PC-3 (cell line): Measurements from ENCODE around the gene PRR27. TPM values are rescaled to one million over a fixed set of nuclear protein-coding genes. Genes with fewer than 3 reads are reported as not detected.

Experiments used
- ATAC-seq: fragments of 200-7000 bp; cut with Tn5 transposase; 2 replicates; pipeline ENCODE4 v1.9.1; 2020; ENCODE audit warnings: mild to moderate bottlenecking, moderate library complexity
- Bru-seq: library from RNA; stranded (reverse); fragments of 400-500 nt; gene quantifications from one replicate; lab custom pipeline; 2021; lab: Mats Ljungman, UMichigan
- BruChase-seq, 2 experiments: library from RNA; stranded (reverse); fragments of 400-500 nt; gene quantifications; one replicate each; lab custom pipeline; 2021; lab: Mats Ljungman, UMichigan
- BruUV-seq: library from RNA; stranded (reverse); fragments of 400-500 nt; replicated peaks from 2 replicates; lab custom pipeline; 2021; lab: Mats Ljungman, UMichigan
- CTCF ChIA-PET: fragments of 300-600 bp; sonication (Branson Sonifier 250); formaldehyde crosslinking; loops from one replicate; lab custom pipeline; 2022; ENCODE audit warnings: antibody characterized with exemption; lab: Charles Lee
- POLR2A ChIA-PET: fragments of 300-600 bp; sonication (Branson Sonifier 250); formaldehyde crosslinking; loops from one replicate; lab custom pipeline; 2022; ENCODE audit warnings: antibody characterized with exemption; ENCODE audit not compliant: unreplicated experiment; lab: Charles Lee
- DNase-seq: peaks from one replicate; pipeline ENCODE4 v3.0.0-alpha.2; 2015
- H2AFZ ChIP-seq: fragments of 300-600 bp; sonication (generic); 2 replicates; pipeline ENCODE4 v1.6.0; 2016; ENCODE audit warnings: antibody characterized with exemption, low read length
- H3F3A ChIP-seq: fragments of 300-600 bp; sonication (generic); one replicate; pipeline ENCODE4 v1.6.0; 2017; ENCODE audit warnings: antibody characterized with exemption, low read length, control low read depth, mild to moderate bottlenecking; ENCODE audit not compliant: unreplicated experiment
- H3K27ac ChIP-seq: fragments of 300-600 bp; sonication (generic); 2 replicates; pipeline ENCODE4 v1.5.1; 2016; ENCODE audit warnings: mild to moderate bottlenecking, low read length
- H3K27me3 ChIP-seq: fragments of 300-600 bp; sonication (generic); 2 replicates; pipeline ENCODE4 v1.6.1; 2016; ENCODE audit warnings: low read length, mixed read lengths
- H3K36me3 ChIP-seq: fragments of 300-600 bp; sonication (generic); 2 replicates; pipeline ENCODE4 v1.6.1; 2016; ENCODE audit warnings: low read depth, mixed run types, low read length, mixed read lengths
- H3K4me1 ChIP-seq: fragments of 300-600 bp; sonication (generic); 2 replicates; pipeline ENCODE4 v1.5.1; 2016; ENCODE audit warnings: low read length; ENCODE audit not compliant: insufficient read depth
- H3K4me2 ChIP-seq: fragments of 300-600 bp; sonication (generic); 2 replicates; pipeline ENCODE4 v1.6.0; 2016; ENCODE audit warnings: low read length
- H3K4me3 ChIP-seq: fragments of 300-600 bp; sonication (generic); 2 replicates; pipeline ENCODE4 v1.5.1; 2016; ENCODE audit warnings: mild to moderate bottlenecking, low read length, mixed read lengths
- H3K79me2 ChIP-seq: fragments of 300-600 bp; sonication (generic); 2 replicates; pipeline ENCODE4 v1.6.1; 2017; ENCODE audit warnings: low read length, mixed read lengths
- H3K9ac ChIP-seq: fragments of 300-600 bp; sonication (generic); 2 replicates; pipeline ENCODE4 v1.6.0; 2016; ENCODE audit warnings: mild to moderate bottlenecking, low read length
- H3K9me2 ChIP-seq: fragments of 300-600 bp; sonication (generic); replicated peaks from 2 replicates; pipeline ENCODE4 v1.6.1; 2016; ENCODE audit warnings: mixed run types, low read length, mixed read lengths
- H3K9me3 ChIP-seq: fragments of 300-600 bp; sonication (generic); 2 replicates; pipeline ENCODE4 v1.6.1; 2016; ENCODE audit warnings: low read length, mixed read lengths
- H4K20me1 ChIP-seq: fragments of 300-600 bp; sonication (generic); 2 replicates; pipeline ENCODE4 v1.6.1; 2016; ENCODE audit warnings: low read length, mixed read lengths
- EZH2 ChIP-seq: fragments of 300-600 bp; sonication (generic); IDR thresholded peaks from one replicate; pipeline ENCODE4 v1.6.1; 2017; ENCODE audit warnings: antibody characterized with exemption, mild to moderate bottlenecking, low read length; ENCODE audit not compliant: unreplicated experiment
- EZH2phosphoT487 ChIP-seq: fragments of 300-600 bp; sonication (generic); IDR thresholded peaks from 2 replicates; pipeline ENCODE4 v1.6.1; 2018; ENCODE audit warnings: mild to moderate bottlenecking, antibody characterized with exemption, low read length, borderline replicate concordance
- intact Hi-C: fragments of 100-400 bp; cut with micrococcal nuclease; formaldehyde crosslinking; loops from 2 replicates; pipeline ENCODE4 v1.9.0; 2023
- long read RNA-seq: library from polyadenylated mRNA; unstranded; transcript quantifications from one replicate; pipeline ENCODE4 v2.0.0, GENCODE V29; 2021; ENCODE audit not compliant: unreplicated experiment
- total RNA-seq: library from RNA; depleted of rRNA; stranded (reverse); fragments of >200 nt; gene quantifications from 2 replicates; pipeline ENCODE4 v1.2.3, GENCODE V29; 2014; rRNA removed
- TF ChIP-seq, protein P1 (sequence below): fragments of 300-600 bp; sonication (generic); conservative IDR thresholded peaks from 2 replicates; pipeline ENCODE4 v1.5.1; 2017; ENCODE audit warnings: antibody characterized with exemption, low read depth, mild to moderate bottlenecking, low read length

The PRR27 gene
- total RNA-seq = not detected in 2 replicates
- not detected for Bru-seq, nascent RNA
- BruChase-seq, experiment 1, labeled RNA remaining after a 6-hour chase = not detected
- BruChase-seq, experiment 2, labeled RNA remaining after a 2-hour chase = not detected
- long read RNA-seq = 0 reads

- DNase-seq = no peak
- ChIA-PET POLR2A (no interaction called here), CTCF (no interaction called here)
- Histone ChIP-seq H3K36me3 (no peaks in the 10 kb centered on the region), H3K27me3 (peaks cover 26% of the 10 kb centered on the region), H4K20me1 (no peaks in the 10 kb centered on the region), H3K9ac (no peak within 1 kb of the TSS), H3K4me2 (no peak within 1 kb of the TSS), H2AFZ (no peak within 1 kb of the TSS), H3K9me2 (no peaks in the 10 kb centered on the region), H3K4me3 (no peak within 1 kb of the TSS), H3F3A (no peaks in the 10 kb centered on the region), H3K27ac (no peak within 1 kb of the TSS), H3K4me1 (no peaks in the 10 kb centered on the region), H3K79me2 (no peaks in the 10 kb centered on the region), H3K9me3 (no peaks in the 10 kb centered on the region)
- intact Hi-C loops = no loop called here
- TF ChIP-seq EZH2phosphoT487 (no peak), EZH2 (no peak)
- TF ChIP-seq, protein P1, sequence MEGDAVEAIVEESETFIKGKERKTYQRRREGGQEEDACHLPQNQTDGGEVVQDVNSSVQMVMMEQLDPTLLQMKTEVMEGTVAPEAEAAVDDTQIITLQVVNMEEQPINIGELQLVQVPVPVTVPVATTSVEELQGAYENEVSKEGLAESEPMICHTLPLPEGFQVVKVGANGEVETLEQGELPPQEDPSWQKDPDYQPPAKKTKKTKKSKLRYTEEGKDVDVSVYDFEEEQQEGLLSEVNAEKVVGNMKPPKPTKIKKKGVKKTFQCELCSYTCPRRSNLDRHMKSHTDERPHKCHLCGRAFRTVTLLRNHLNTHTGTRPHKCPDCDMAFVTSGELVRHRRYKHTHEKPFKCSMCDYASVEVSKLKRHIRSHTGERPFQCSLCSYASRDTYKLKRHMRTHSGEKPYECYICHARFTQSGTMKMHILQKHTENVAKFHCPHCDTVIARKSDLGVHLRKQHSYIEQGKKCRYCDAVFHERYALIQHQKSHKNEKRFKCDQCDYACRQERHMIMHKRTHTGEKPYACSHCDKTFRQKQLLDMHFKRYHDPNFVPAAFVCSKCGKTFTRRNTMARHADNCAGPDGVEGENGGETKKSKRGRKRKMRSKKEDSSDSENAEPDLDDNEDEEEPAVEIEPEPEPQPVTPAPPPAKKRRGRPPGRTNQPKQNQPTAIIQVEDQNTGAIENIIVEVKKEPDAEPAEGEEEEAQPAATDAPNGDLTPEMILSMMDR = no peak
- no TSS peak for BruUV-seq
- ATAC-seq = no peak
Observed at GRCh38 chr4:70153937-70154336, at the start of gene PRR27. Gene PRR27 (plus strand): TSS chr4:70154237. CDS start chr4:70154376, 139 bp downstream.

DNA sequence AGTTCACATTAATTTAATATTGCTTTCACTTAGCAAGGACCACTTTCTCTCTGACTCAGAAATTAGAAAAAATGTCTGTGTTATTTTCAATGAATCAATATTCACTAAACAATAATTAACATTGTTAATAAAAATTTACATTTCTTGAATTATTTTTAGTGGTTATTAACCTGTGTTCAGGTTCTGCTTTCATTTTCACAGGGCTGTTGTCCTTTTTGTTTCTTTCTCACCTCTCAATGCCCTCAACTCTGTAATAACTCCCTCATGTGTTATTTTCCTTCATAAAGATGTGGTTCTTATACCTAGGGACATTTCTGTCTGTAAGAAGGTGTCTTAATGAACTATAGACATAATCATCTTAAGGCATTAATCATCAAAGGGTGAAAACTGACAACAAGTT lies 43.1 kb upstream of the PRR27 start:
- no peak for ATAC-seq
- H3K27ac ChIP-seq = no peak overlapping the region
- H3K9me2 ChIP-seq = no peaks in the 10 kb centered on the region
- H3K9ac ChIP-seq = no peak overlapping the region
- no peak for DNase-seq
- no peaks in the 10 kb centered on the region for H3K9me3 ChIP-seq
- H3K4me3 ChIP-seq = no peak overlapping the region
- no peak for TF ChIP-seq EZH2
- TF ChIP-seq, protein P1 = no peak
- TF ChIP-seq EZH2phosphoT487 = no peak
- ChIA-PET CTCF (no interaction called here), POLR2A (no interaction called here)
- no peaks in the 10 kb centered on the region for H3K79me2 ChIP-seq
- no TSS peak for BruUV-seq
- intact Hi-C loops = no loop called here
- no peaks in the 10 kb centered on the region for H3F3A ChIP-seq
- H3K4me1 ChIP-seq = no peaks in the 10 kb centered on the region
- H4K20me1 ChIP-seq = no peaks in the 10 kb centered on the region
- H3K27me3 ChIP-seq = 0 out of 2 replicates have a peak, but pooled peaks cover 15% of the 10 kb centered on the region
- no peak overlapping the region for H3K4me2 ChIP-seq
- H2AFZ ChIP-seq = no peak overlapping the region
- H3K36me3 ChIP-seq = no peaks in the 10 kb centered on the region

GRCh38 chr4:70113656-70114055 lies 40.4 kb upstream of the PRR27 start:
- no peak overlapping the region for H3K4me3 ChIP-seq
- no peak for ATAC-seq
- no peaks in the 10 kb centered on the region for H3K9me2 ChIP-seq
- no peak overlapping the region for H3K9ac ChIP-seq
- intact Hi-C loops = no loop called here
- H3K79me2 ChIP-seq = no peaks in the 10 kb centered on the region
- TF ChIP-seq, protein P1 = no peak
- TF ChIP-seq EZH2phosphoT487 (no peak), EZH2 (no peak)
- ChIA-PET POLR2A (no interaction called here), CTCF (no interaction called here)
- DNase-seq = no peak
- H2AFZ ChIP-seq = no peak overlapping the region
- H3K4me1 ChIP-seq = no peaks in the 10 kb centered on the region
- no peak overlapping the region for H3K27ac ChIP-seq
- H4K20me1 ChIP-seq = no peaks in the 10 kb centered on the region
- BruUV-seq = no TSS peak
- no peak overlapping the region for H3K4me2 ChIP-seq
- H3F3A ChIP-seq = no peaks in the 10 kb centered on the region
- H3K27me3 ChIP-seq = peaks cover 16% of the 10 kb centered on the region; the same call in 1 of the 2 replicates
- H3K9me3 ChIP-seq = no peaks in the 10 kb centered on the region
- no peaks in the 10 kb centered on the region for H3K36me3 ChIP-seq
